A673 (cell line): ENCODE measurements around the gene WSCD2. TPM values are rescaled to one million over a fixed set of nuclear protein-coding genes. Genes with fewer than 3 reads are reported as not detected.

Experiments used
- BruUV-seq: library from RNA; stranded (reverse); fragments of 400-500 nt; replicated peaks from 2 replicates; lab custom pipeline; 2021; lab: Mats Ljungman, UMichigan
- CTCF ChIA-PET: fragments of 300-600 bp; sonication (Branson Sonifier 250); formaldehyde crosslinking; loops from one replicate; lab custom pipeline; 2022; ENCODE audit warnings: antibody characterized with exemption; lab: Charles Lee
- POLR2A ChIA-PET: fragments of 300-600 bp; sonication (Branson Sonifier 250); formaldehyde crosslinking; loops from one replicate; lab custom pipeline; 2022; ENCODE audit warnings: antibody characterized with exemption; ENCODE audit not compliant: low non-redundant PET; lab: Charles Lee
- DNase-seq: peaks from one replicate; pipeline ENCODE4 v3.0.0-alpha.2; 2015; ENCODE audit warnings: low spot score
- H3K27ac ChIP-seq: fragments of 200-600 bp; sonication (generic); 2 replicates; pipeline ENCODE4 v1.5.1; 2016; ENCODE audit warnings: mixed run types, low read depth, mild to moderate bottlenecking, mixed read lengths, antibody characterized with exemption, low read length; ENCODE audit not compliant: poor library complexity, severe bottlenecking
- H3K27me3 ChIP-seq: fragments of 200-600 bp; sonication (generic); replicated peaks from 2 replicates; pipeline ENCODE4 v1.6.1; 2017; ENCODE audit warnings: mixed run types, low read depth, mild to moderate bottlenecking, mixed read lengths, antibody characterized with exemption, low read length; ENCODE audit not compliant: insufficient read depth, poor library complexity
- H3K36me3 ChIP-seq: fragments of 200-600 bp; sonication (generic); 2 replicates; pipeline ENCODE4 v1.6.1; 2016; ENCODE audit warnings: mixed run types, mild to moderate bottlenecking, mixed read lengths, antibody characterized with exemption, low read length; ENCODE audit not compliant: insufficient read depth, poor library complexity, severe bottlenecking
- H3K4me1 ChIP-seq: fragments of 200-600 bp; sonication (generic); 2 replicates; pipeline ENCODE4 v1.6.1; 2017; ENCODE audit warnings: mixed run types, mild to moderate bottlenecking, mixed read lengths, antibody characterized with exemption, low read length; ENCODE audit not compliant: insufficient read depth, poor library complexity, severe bottlenecking
- H3K4me3 ChIP-seq: fragments of 200-600 bp; sonication (generic); 2 replicates; pipeline ENCODE4 v1.5.1; 2016; ENCODE audit warnings: low read depth, mixed run types, mild to moderate bottlenecking, mixed read lengths, low read length; ENCODE audit not compliant: poor library complexity, severe bottlenecking
- H3K9me3 ChIP-seq: fragments of 200-600 bp; sonication (generic); 2 replicates; pipeline ENCODE4 v1.6.1; 2016; ENCODE audit warnings: mixed run types, low read depth, mild to moderate bottlenecking, mixed read lengths, antibody characterized with exemption, low read length; ENCODE audit not compliant: poor library complexity, severe bottlenecking
- EZH2 ChIP-seq: fragments of 200-600 bp; sonication (generic); IDR thresholded peaks from 2 replicates; pipeline ENCODE4 v1.6.1; 2017; ENCODE audit warnings: borderline replicate concordance, low read depth, mild to moderate bottlenecking, mixed read lengths, antibody characterized with exemption, low read length; ENCODE audit not compliant: poor library complexity, severe bottlenecking
- intact Hi-C: fragments of 100-400 bp; cut with micrococcal nuclease; formaldehyde crosslinking; loops from one replicate; pipeline ENCODE4 v1.10.0; 2022; ENCODE audit not compliant: unreplicated experiment
- total RNA-seq: library from RNA; stranded (reverse); gene quantifications from 2 replicates; pipeline ENCODE4 v1.2.3, GENCODE V29; 2021
- TF ChIP-seq, protein P1 (sequence below): fragments of 300-800, 200-600 bp; sonication (generic); conservative IDR thresholded peaks from 2 replicates; pipeline ENCODE4 v1.5.1; 2017; ENCODE audit warnings: low read depth, mild to moderate bottlenecking, antibody characterized with exemption, low read length, moderate library complexity, mixed read lengths

WSCD2 gene
- total RNA-seq, 1 experiment from 2014 or later = not detected

- peaks cover 36% of the 10 kb centered on the region for H3K27me3 ChIP-seq
These were observed 38.9 kb downstream of the WSCD2 start for GRCh38 chr12:108167974-108168373.

GRCh38 chr12:108169708-108170107 is 40.6 kb downstream of the WSCD2 start:
- intact Hi-C loops = no loop called here
- H3K27me3 ChIP-seq = peaks cover 32% of the 10 kb centered on the region
- POLR2A ChIA-PET = no interaction called here

More at GRCh38 chr12:108167974-108168373, 38.9 kb downstream of the WSCD2 start:
- Histone ChIP-seq H3K4me1 (no peaks in the 10 kb centered on the region), H3K27ac (no peak overlapping the region), H3K9me3 (no peaks in the 10 kb centered on the region), H3K4me3 (no peak overlapping the region), H3K36me3 (no peaks in the 10 kb centered on the region)
- ChIA-PET CTCF (no interaction called here), POLR2A (no interaction called here)
- no TSS peak for BruUV-seq
- DNase-seq = no peak
- TF ChIP-seq, protein P1, sequence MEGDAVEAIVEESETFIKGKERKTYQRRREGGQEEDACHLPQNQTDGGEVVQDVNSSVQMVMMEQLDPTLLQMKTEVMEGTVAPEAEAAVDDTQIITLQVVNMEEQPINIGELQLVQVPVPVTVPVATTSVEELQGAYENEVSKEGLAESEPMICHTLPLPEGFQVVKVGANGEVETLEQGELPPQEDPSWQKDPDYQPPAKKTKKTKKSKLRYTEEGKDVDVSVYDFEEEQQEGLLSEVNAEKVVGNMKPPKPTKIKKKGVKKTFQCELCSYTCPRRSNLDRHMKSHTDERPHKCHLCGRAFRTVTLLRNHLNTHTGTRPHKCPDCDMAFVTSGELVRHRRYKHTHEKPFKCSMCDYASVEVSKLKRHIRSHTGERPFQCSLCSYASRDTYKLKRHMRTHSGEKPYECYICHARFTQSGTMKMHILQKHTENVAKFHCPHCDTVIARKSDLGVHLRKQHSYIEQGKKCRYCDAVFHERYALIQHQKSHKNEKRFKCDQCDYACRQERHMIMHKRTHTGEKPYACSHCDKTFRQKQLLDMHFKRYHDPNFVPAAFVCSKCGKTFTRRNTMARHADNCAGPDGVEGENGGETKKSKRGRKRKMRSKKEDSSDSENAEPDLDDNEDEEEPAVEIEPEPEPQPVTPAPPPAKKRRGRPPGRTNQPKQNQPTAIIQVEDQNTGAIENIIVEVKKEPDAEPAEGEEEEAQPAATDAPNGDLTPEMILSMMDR = no peak
- no peak for TF ChIP-seq EZH2
- intact Hi-C loops = no loop called here

DNA sequence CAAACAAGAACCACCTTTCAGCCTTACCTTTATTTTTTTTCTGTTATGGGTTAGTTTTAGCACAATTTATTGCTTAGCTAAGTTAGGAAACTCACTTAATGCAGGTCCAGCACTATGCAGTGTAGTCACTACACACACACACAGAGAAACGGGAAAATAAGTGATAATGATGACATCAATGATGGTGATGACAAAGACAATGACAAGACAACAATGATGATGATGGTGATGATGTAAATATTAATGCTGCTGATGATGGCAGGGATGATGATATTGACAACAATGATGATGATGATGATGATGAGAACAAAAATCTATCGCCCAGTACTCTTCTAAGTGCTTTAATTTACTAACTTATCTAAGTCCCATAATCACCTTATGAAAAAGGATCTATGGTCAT is 41.1 kb downstream of the WSCD2 start:
- no TSS peak for BruUV-seq
- no peaks in the 10 kb centered on the region for H3K9me3 ChIP-seq
- peaks cover 32% of the 10 kb centered on the region for H3K27me3 ChIP-seq
- no peak for TF ChIP-seq EZH2
- TF ChIP-seq, protein P1 = no peak
- H3K27ac ChIP-seq = no peak overlapping the region
- intact Hi-C loops = no loop called here
- H3K36me3 ChIP-seq = no peaks in the 10 kb centered on the region
- H3K4me3 ChIP-seq = no peak overlapping the region
- DNase-seq = no peak
- POLR2A ChIA-PET = no interaction called here
- CTCF ChIA-PET = no interaction called here
- H3K4me1 ChIP-seq = no peaks in the 10 kb centered on the region

More at GRCh38 chr12:108169708-108170107, 40.6 kb downstream of the WSCD2 start:
- Histone ChIP-seq H3K4me1 (no peaks in the 10 kb centered on the region), H3K27ac (no peak overlapping the region), H3K36me3 (no peaks in the 10 kb centered on the region), H3K4me3 (no peak overlapping the region), H3K9me3 (no peaks in the 10 kb centered on the region)
- no peak for DNase-seq
- CTCF ChIA-PET = no interaction called here
- no peak for TF ChIP-seq EZH2
- BruUV-seq = no TSS peak

- Histone ChIP-seq H3K27ac (no peak overlapping the region), H3K36me3 (no peaks in the 10 kb centered on the region), H3K4me3 (no peak overlapping the region), H3K9me3 (no peaks in the 10 kb centered on the region), H3K4me1 (no peaks in the 10 kb centered on the region), H3K27me3 (peaks cover 32% of the 10 kb centered on the region)
- DNase-seq = no peak
- intact Hi-C loops = no loop called here
- TF ChIP-seq, protein P1 = no peak
- TF ChIP-seq EZH2 = no peak
- ChIA-PET POLR2A (no interaction called here), CTCF (no interaction called here)
- BruUV-seq = no TSS peak
These were observed 42.9 kb downstream of the WSCD2 start for GRCh38 chr12:108172033-108172432.
